ENCODE measurements around the gene CKAP2L.

The CKAP2L gene

DNA sequence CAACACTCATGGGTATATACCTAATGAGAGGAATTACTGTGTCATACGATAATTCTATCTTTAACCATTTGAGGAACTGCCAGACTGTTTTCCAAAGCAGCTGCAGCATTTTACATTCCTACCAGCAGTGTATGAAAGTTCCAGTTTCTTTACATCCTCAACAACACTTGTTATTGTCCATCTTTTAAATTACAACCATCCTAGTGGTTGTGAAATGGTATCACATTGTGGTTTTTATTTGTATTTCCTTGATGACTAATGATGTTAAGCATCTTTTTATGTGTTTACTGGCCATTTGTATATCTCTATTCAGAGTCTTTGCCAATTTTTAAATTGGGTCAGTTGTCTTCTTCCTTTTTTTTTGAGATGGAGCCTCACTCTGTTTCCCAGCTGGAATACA lies 4.0 kb upstream of the CKAP2L start:
- H3K27ac ChIP-seq (ENCODE audit: low read length), result no peak overlapping the region
- no peaks in the 10 kb centered on the region for H3K36me3 ChIP-seq (replicated peaks; ENCODE audit: insufficient read depth, low read length)
- H3K27me3 ChIP-seq (replicated peaks; ENCODE audit: insufficient read depth, low read length), result no peaks in the 10 kb centered on the region
- no peaks in the 10 kb centered on the region for H3K9me2 ChIP-seq (replicated peaks; ENCODE audit: insufficient read depth, low read length)
- DNase-seq, result no peak
- no peak overlapping the region for H3K9ac ChIP-seq (ENCODE audit: low read length)
- peak overlapping the region; percentile 37; the same call in 1 of the 2 replicates for H3K4me2 ChIP-seq (ENCODE audit: low read depth, low read length)
- H2AFZ ChIP-seq (ENCODE audit: low read length), result no peak overlapping the region
- no peaks in the 10 kb centered on the region for H3F3A ChIP-seq (ENCODE audit: insufficient read depth, low read length)
- H3K79me2 ChIP-seq (ENCODE audit: low read length), result peaks cover 10% of the 10 kb centered on the region
- H3K4me1 ChIP-seq (ENCODE audit: low read length), result peaks cover 11% of the 10 kb centered on the region; the same call in 1 of the 2 replicates
- H3K4me3 ChIP-seq (ENCODE audit: low read length), result no peak overlapping the region
- TF ChIP-seq CTCF (IDR thresholded peaks at IDR 0.05; ENCODE audit: low read length) (no peak), EZH2 (optimal IDR thresholded peaks at IDR 0.05; ENCODE audit: low read depth, low read length) (no peak), EZH2phosphoT487 (IDR thresholded peaks at IDR 0.05; ENCODE audit: low read length) (no peak)
- H3K9me3 ChIP-seq (replicated peaks; ENCODE audit: insufficient read depth, low read length), result no peaks in the 10 kb centered on the region
- no peaks in the 10 kb centered on the region for H4K20me1 ChIP-seq (ENCODE audit: insufficient read depth, low read length)

- TF ChIP-seq EZH2 (optimal IDR thresholded peaks at IDR 0.05; ENCODE audit: low read depth, low read length) (no peak), CTCF (IDR thresholded peaks at IDR 0.05; ENCODE audit: low read length) (no peak), EZH2phosphoT487 (IDR thresholded peaks at IDR 0.05; ENCODE audit: low read length) (no peak)
- peak overlapping the region; percentile 12; the same call in 1 of the 2 replicates for H3K27ac ChIP-seq (ENCODE audit: low read length)
- no peaks in the 10 kb centered on the region for H3K36me3 ChIP-seq (replicated peaks; ENCODE audit: insufficient read depth, low read length)
- H3K27me3 ChIP-seq (replicated peaks; ENCODE audit: insufficient read depth, low read length), result no peaks in the 10 kb centered on the region
- H2AFZ ChIP-seq (ENCODE audit: low read length), result peak overlapping the region; percentile 47
- H3K4me2 ChIP-seq (ENCODE audit: low read depth, low read length), result peak overlapping the region; percentile 37; the same call in 1 of the 2 replicates
- peaks cover 16% of the 10 kb centered on the region; the same call in 1 of the 2 replicates for H3K4me1 ChIP-seq (ENCODE audit: low read length)
- H3K4me3 ChIP-seq (ENCODE audit: low read length), result peak overlapping the region; percentile 8; the same call in 1 of the 2 replicates
- peaks cover 16% of the 10 kb centered on the region for H3K79me2 ChIP-seq (ENCODE audit: low read length)
- H3F3A ChIP-seq (ENCODE audit: insufficient read depth, low read length), result no peaks in the 10 kb centered on the region
- peak; percentile 52 for DNase-seq
- no peaks in the 10 kb centered on the region for H4K20me1 ChIP-seq (ENCODE audit: insufficient read depth, low read length)
- H3K9me3 ChIP-seq (replicated peaks; ENCODE audit: insufficient read depth, low read length), result no peaks in the 10 kb centered on the region
- no peak overlapping the region for H3K9ac ChIP-seq (ENCODE audit: low read length)
- H3K9me2 ChIP-seq (replicated peaks; ENCODE audit: insufficient read depth, low read length), result no peaks in the 10 kb centered on the region
Measured at GRCh38 chr2:112767693-112768330, 3.4 kb upstream of the CKAP2L start.

DNA sequence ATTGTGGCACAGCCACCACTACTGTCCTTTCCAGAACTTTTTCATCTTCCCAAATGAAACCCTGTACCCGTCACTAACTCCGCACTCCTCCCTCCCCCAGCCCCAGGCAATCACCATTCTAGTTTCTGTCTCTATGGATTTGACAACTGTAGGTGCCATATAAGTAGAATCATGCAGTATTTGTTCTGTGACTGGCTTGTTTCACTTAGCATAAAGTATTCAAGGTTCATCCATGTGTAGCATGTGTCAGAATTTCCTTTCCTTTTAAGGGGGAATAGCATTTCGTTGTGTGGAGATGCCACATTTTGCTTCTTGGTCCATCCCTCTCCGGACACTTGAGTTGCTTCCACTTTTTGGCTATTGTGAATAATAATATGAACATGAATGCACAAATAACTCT lies 842 bp upstream of the CKAP2L start:
- Histone ChIP-seq H4K20me1 (ENCODE audit: insufficient read depth, low read length) (no peaks in the 10 kb centered on the region), H3K4me3 (ENCODE audit: low read length) (peak overlapping the region; percentile 94), H3K9ac (ENCODE audit: low read length) (peak overlapping the region; percentile 53), H3K9me2 (replicated peaks; ENCODE audit: insufficient read depth, low read length) (no peaks in the 10 kb centered on the region), H3K4me1 (ENCODE audit: low read length) (peaks cover 16% of the 10 kb centered on the region; the same call in 1 of the 2 replicates), H2AFZ (ENCODE audit: low read length) (peak overlapping the region; percentile 61), H3K79me2 (ENCODE audit: low read length) (peaks cover 36% of the 10 kb centered on the region), H3K4me2 (ENCODE audit: low read depth, low read length) (peak overlapping the region; percentile 84), H3K9me3 (replicated peaks; ENCODE audit: insufficient read depth, low read length) (no peaks in the 10 kb centered on the region), H3K27me3 (replicated peaks; ENCODE audit: insufficient read depth, low read length) (no peaks in the 10 kb centered on the region), H3K36me3 (replicated peaks; ENCODE audit: insufficient read depth, low read length) (peaks cover 2% of the 10 kb centered on the region), H3F3A (ENCODE audit: insufficient read depth, low read length) (no peaks in the 10 kb centered on the region), H3K27ac (ENCODE audit: low read length) (peak overlapping the region; percentile 39; the same call in 1 of the 2 replicates)
- peak; percentile 30 for DNase-seq
- no peak for TF ChIP-seq EZH2phosphoT487 (IDR thresholded peaks at IDR 0.05; ENCODE audit: low read length)
- TF ChIP-seq EZH2 (optimal IDR thresholded peaks at IDR 0.05; ENCODE audit: low read depth, low read length), result no peak
- TF ChIP-seq CTCF (IDR thresholded peaks at IDR 0.05; ENCODE audit: low read length), result no peak

Data from MM.1S (cell line).